Hepatocyte (in vitro differentiated cells): ENCODE data around the gene SLC38A9.

Source experiments
- EZH2 ChIP-seq: fragments of 200-600 bp; sonication (generic); IDR thresholded peaks from 2 replicates; pipeline ENCODE4 v1.6.1; 2016; ENCODE audit warnings: antibody characterized with exemption, mild to moderate bottlenecking, borderline replicate concordance
- EZH2phosphoT487 ChIP-seq: fragments of 200-600 bp; sonication (generic); IDR thresholded peaks from one replicate; pipeline ENCODE4 v1.6.1; 2018; ENCODE audit warnings: antibody characterized with exemption, mild to moderate bottlenecking, low read depth, moderate library complexity; ENCODE audit not compliant: unreplicated experiment, severe bottlenecking
- TF ChIP-seq, protein P1 (sequence below): fragments of 200-600 bp; sonication (generic); IDR thresholded peaks from 2 replicates; pipeline ENCODE4 v1.5.1; 2016; ENCODE audit warnings: antibody characterized with exemption, mild to moderate bottlenecking; ENCODE audit not compliant: poor library complexity

DNA sequence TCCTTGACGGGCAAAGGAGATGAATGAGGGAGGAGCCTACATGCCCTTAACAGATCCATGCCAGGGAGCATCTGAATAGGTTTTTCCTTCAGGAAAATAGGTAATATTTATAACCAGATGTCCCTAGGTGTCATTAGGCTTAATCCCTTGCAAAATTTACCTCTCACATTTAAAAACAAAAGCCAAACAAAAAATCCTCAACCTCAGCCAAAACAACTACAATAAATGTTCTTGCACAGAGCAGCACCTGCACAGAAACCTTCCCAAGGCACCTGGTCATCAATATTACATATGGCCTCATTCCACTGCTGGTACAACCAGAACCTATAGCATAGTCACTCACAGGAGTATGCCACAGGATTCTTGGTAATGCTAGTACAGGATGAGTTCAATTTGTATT lies 30.1 kb downstream of the SLC38A9 start:
- TF ChIP-seq, protein P1, sequence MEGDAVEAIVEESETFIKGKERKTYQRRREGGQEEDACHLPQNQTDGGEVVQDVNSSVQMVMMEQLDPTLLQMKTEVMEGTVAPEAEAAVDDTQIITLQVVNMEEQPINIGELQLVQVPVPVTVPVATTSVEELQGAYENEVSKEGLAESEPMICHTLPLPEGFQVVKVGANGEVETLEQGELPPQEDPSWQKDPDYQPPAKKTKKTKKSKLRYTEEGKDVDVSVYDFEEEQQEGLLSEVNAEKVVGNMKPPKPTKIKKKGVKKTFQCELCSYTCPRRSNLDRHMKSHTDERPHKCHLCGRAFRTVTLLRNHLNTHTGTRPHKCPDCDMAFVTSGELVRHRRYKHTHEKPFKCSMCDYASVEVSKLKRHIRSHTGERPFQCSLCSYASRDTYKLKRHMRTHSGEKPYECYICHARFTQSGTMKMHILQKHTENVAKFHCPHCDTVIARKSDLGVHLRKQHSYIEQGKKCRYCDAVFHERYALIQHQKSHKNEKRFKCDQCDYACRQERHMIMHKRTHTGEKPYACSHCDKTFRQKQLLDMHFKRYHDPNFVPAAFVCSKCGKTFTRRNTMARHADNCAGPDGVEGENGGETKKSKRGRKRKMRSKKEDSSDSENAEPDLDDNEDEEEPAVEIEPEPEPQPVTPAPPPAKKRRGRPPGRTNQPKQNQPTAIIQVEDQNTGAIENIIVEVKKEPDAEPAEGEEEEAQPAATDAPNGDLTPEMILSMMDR = no peak
- TF ChIP-seq EZH2 = no peak
- TF ChIP-seq EZH2phosphoT487 = no peak
